HG02973 (cell line): Measurements from ENCODE around the gene STK32B.
"Not testable (repeated sequence)": the region's sequence is repeated elsewhere in the genome, so short reads cannot be mapped to it uniquely, and the experiment has no call there.

Source experiments
- ATAC-seq: cut with Tn5 transposase; IDR thresholded peaks from one replicate; pipeline ENCODE4 v1.9.1; 2021; ENCODE audit warnings: moderate library complexity; ENCODE audit not compliant: unreplicated experiment

The STK32B gene

GRCh38 chr4:5066968-5067367 lies 15.7 kb downstream of the STK32B start:
- ATAC-seq, result not testable (repeated sequence)

- ATAC-seq, result no peak
Observed at GRCh38 chr4:5067908-5068307, 16.6 kb downstream of the STK32B start.

- ATAC-seq, result no peak
Observed at GRCh38 chr4:5069901-5070300, 18.6 kb downstream of the STK32B start.

GRCh38 chr4:5072948-5073347 lies 21.7 kb downstream of the STK32B start:
- ATAC-seq, result no peak

- ATAC-seq, result no peak
Observed at GRCh38 chr4:5078009-5078408, 26.7 kb downstream of the STK32B start.

GRCh38 chr4:5079581-5079980 lies 28.3 kb downstream of the STK32B start:
- ATAC-seq, result no peak

- ATAC-seq, result no peak
Observed at GRCh38 chr4:5081441-5081999, 30.2 kb downstream of the STK32B start.

- no peak for ATAC-seq
Observed at GRCh38 chr4:5082376-5082775, 31.1 kb downstream of the STK32B start.

- no peak for ATAC-seq
Observed at GRCh38 chr4:5084911-5085475, 33.7 kb downstream of the STK32B start.

GRCh38 chr4:5086535-5086934 lies 35.3 kb downstream of the STK32B start:
- no peak for ATAC-seq

GRCh38 chr4:5096261-5096660 lies 45.0 kb downstream of the STK32B start:
- ATAC-seq, result no peak

GRCh38 chr4:5098176-5098575 lies 46.9 kb downstream of the STK32B start:
- no peak for ATAC-seq

GRCh38 chr4:5100336-5100735 lies 49.1 kb downstream of the STK32B start:
- no peak for ATAC-seq

- no peak for ATAC-seq
Observed at GRCh38 chr4:5100986-5101385, 49.7 kb downstream of the STK32B start.

GRCh38 chr4:5101571-5101970 lies 50.3 kb downstream of the STK32B start:
- ATAC-seq, result no peak

- ATAC-seq, result no peak
Observed at GRCh38 chr4:5110901-5111300, 59.6 kb downstream of the STK32B start.

GRCh38 chr4:5112333-5113095 lies 61.2 kb downstream of the STK32B start:
- no peak for ATAC-seq

- ATAC-seq, result no peak
Observed at GRCh38 chr4:5114950-5115349, 63.7 kb downstream of the STK32B start.

- ATAC-seq, result no peak
Observed at GRCh38 chr4:5118091-5118786, 67.0 kb downstream of the STK32B start.

- no peak for ATAC-seq
Observed at GRCh38 chr4:5118994-5119835, 67.9 kb downstream of the STK32B start.

GRCh38 chr4:5120067-5120466 lies 68.8 kb downstream of the STK32B start:
- no peak for ATAC-seq
